ENCODE data around the gene MAP1A. TPM values are rescaled to one million over a fixed set of nuclear protein-coding genes. Genes with fewer than 3 reads are reported as not detected.
A peak's percentile ranks its signal among the peaks of the same experiment; 100 is the strongest.

MAP1A gene
- 28.3 TPM for polyA plus RNA-seq (ENCODE audit: insufficient read length)

GRCh38 chr15:43517354-43518196 is at the start of gene MAP1A:
MAP1A (plus strand) TSS chr15:43517608; CDS start chr15:43521474, 3,866 bp downstream.
- DNase-seq (ENCODE audit: low read depth): no peak

DNA sequence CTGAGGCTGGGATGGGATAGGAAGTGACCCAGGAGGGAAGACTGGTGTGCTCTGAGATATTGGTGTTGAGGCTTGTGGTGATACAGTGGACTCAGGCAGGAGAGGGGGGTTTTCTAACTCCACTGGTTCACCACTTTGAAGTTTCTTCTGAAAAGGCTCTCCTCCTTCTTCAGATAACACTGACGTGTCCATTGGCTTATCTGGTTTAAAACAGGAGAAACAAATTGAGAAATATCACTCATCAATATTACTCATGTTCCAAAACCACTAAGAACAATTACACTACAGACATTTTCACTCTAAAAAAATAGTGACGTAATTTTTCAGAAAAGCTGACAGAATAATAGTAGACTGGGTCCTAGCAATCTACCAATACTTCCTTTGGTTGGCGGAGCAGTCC is 47.5 kb upstream of the MAP1A start:
- no peak for DNase-seq (ENCODE audit: low read depth)

- DNase-seq (ENCODE audit: low read depth): no peak
Measured at GRCh38 chr15:43471975-43472374, 45.4 kb upstream of the MAP1A start.

- DNase-seq (ENCODE audit: low read depth): no peak
Measured at GRCh38 chr15:43473885-43474284, 43.5 kb upstream of the MAP1A start.

DNA sequence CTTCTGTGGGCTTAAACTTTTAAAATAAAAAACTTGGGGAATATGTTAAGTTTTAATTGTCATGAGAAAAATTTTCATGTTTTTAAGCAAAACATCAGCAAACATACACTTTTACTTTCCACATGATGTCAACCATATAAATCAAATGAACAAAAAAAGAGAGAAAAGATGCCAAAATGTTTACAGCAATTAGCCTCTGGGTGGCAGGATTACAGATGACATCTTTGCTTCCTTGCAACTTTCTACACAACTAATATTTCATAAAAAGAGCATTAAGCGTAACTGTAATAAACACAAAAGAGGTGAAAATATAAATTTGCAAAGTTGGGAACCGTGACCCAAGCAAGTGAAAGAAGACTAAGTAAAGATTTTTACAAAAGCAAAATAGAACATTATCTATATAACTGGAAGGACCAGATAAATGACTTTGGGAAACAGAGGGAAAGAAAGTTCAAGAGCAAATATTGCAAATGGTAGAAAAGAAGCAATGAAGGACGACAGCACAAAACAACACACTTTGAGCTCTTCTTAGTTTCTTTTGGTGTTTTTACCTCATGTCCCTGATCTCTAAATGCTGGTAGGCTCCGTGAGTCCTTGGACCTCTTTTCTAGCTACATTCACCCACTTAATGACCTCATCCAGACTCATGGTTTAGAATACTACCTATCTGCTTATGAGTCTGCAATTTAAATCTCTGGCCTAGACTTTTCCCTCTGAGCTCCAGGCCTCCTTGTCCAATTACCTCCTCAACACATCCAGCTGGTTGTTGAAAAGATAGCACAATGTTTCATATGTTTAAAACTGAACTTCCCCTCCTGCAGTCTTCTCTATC is 33.9 kb upstream of the MAP1A start:
- DNase-seq (ENCODE audit: low read depth): peak; percentile 20

DNA sequence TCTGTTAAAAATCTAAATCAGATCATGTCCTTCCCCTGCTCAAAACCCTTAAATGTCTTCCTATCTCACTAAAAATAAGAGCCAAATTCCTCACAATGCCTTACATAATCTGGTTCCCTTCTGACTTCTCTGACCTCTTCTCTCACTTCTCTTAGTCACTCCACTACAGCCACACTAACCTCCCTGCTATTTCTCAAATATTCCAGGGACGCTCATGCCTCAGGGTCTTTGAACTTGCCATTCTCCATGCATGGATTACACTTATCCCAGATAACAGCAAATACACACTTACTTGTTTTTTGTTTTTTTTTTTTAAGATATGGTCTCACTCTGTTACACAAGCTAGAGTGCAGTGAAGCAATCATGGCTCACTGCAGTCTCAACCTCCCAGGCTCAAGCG is 33.0 kb upstream of the MAP1A start:
- no peak for DNase-seq (ENCODE audit: low read depth)

DNA sequence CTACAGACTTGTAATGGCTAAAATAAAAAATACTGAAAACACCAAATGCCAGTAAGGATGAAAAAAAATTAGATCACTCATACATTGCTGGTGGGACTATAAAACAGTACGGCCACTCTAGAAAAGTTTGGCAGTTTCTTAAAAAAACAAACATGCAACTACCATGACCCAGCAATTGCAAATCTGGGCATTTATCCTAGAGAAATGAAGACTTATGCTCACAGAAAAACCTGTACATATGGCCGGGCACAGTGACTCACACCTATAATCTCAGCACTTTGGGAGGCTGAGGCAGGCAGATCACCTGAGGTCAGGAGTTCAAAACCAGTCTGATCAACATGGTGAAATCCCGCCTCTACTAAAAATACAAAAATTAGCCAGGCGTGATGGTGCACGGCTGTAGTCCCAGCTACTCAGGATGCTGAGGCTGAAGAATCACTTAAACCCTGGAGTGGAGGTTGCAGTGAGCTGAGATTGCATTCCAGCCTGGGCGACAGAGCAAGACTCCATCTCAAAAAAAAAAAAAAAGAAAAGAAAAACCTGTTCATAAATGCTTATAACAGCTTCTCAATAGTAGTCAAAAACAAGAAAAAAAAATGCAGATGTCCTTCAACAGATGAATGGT is 30.0 kb upstream of the MAP1A start:
- DNase-seq (ENCODE audit: low read depth): no peak

GRCh38 chr15:43488790-43489189 is 28.6 kb upstream of the MAP1A start:
- DNase-seq (ENCODE audit: low read depth): no peak

- no peak for DNase-seq (ENCODE audit: low read depth)
Measured at GRCh38 chr15:43489191-43489590, 28.2 kb upstream of the MAP1A start.

DNA sequence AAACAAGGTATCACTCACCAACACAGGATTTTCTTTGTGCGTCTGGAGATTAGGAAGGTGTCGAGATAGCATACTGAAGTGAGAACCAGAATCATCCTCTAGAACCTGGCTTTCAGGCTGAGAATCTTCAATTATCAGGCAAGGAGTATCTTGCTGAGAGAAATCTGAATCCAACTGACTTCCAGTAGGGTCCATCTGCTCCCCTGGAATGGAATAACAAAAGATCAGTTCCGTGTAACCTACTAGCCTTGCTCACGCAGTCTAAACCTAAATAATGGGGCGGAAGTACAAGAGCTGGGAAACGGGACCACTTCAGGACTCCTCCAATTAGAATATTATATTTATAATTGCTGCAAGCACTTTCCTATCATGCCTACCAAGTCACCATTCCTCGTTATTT is 25.1 kb upstream of the MAP1A start:
- DNase-seq (ENCODE audit: low read depth): no peak

DNA sequence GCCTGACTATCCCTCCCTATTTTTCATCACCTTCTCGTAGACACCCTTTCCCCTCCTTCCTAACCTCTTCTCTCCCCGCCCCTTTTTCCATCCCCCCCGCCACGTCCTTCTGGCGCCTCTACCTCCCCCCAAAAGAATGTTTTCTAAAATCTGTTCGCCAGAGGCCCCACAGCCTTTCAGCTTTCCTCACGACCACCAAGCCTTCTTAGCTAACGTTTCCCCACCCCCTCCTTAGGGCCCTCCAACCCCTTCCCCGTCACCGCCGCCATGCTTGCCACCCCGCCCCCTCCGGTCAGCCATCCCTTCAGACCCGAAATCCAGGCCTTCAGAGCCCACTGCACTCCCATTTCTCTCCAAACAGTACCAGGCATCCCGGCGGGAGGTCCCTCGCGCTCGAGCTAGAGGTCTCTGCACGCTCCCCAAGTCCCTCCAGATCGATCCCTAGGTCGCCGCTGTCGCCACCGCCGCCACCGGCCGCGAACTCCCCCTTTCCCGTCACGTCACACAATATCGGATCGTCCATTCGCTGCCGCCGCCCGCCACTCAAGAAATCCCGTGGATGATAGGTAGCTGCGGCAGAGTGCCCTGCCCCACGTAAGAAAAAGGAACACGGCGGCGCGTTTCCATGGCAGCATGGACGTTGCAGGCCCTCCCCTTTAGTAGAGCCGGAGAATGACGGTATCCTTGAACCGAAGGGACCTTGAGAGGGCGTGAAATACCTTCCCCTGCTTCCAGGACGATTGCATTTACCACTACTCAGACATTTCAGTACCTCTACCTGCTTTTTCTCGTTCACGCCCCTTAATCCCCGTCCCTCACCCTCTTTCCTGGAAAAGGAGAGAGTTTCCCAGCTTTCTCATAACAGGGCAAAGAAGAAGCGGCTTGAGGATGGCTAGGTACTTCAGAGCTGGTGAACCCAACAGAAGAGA is 24.5 kb upstream of the MAP1A start, which contains the start of gene TP53BP1:
Gene TP53BP1 (minus strand): TSS at position 484 of the 929 bp plus-strand sequence. CDS start 113 bp downstream, at position 371.
- peak; percentile 86 for DNase-seq (ENCODE audit: low read depth)

DNA sequence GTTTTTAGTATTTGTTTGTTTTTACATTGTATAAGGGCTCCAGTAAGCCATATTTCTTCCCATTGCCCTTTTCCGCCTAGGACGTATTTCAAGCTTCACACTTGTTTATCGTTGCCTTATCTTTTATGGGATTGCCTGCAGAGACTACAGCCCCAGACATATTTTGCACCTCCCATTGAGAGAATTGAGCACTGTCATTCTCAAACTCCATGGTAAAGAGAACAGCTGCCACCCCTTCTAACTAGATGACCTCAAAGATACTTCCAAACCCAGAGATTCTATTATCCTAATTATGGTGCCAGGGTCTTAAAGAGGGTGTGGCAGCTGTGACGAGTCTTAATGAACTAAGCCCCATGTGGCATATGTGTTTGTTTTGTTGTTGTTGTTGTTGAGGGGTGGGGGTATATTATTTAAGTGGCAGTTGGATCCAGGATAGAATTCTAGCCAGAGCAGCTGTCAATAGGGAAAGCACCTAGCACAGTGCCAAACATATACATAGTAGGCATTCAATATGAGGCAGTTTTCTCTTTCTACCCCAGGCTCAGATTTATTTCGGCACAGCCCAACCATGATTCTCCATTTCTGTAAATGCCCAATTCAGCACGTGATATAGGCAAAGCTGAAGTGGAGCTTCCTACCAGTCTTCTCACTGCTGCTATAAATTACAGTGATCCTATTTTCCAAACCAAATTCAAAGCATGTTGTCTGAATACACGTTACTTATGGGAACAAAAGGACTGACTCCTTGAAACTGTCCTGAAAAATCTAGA is 23.5 kb upstream of the MAP1A start:
- DNase-seq (ENCODE audit: low read depth): no peak

DNA sequence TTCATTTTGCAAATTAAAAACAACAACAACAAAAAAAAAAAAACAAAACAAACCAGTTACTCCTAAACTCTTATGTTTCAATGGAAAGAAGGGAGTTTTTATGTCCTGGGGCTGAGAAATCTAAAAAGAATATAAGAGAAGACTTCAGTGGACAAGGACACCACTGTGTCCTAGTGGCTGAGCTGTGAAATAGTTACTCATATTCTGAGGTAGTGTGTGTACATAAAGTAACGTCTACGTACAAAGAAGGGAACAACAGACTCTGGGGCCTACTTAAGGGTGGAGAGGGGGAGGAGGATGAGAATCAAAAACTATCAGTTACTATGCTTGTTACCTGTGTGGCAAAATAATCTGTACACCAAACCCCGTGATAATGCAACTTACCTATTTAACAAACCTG is 18.4 kb upstream of the MAP1A start:
- no peak for DNase-seq (ENCODE audit: low read depth)

GRCh38 chr15:43499635-43500034 is 17.8 kb upstream of the MAP1A start:
- DNase-seq (ENCODE audit: low read depth): no peak

DNA sequence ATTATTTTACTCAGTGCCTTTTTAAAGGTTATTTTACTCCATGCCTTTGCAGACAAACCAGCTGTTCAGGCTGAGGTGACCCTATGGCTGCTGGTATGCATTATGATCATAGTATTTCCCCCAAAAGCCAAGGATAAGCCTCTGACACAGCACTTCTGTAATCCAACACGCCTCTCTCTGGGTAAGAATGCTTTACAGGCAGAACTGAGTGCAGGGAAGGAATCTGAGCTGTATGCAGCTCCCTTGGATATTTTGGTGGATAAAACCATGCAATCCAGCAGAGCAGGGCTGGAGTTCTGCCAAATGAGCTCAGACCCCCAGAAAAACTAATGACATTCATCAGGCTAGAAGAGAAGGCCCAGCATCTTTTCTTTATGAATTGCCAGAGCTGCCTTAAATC is 11.7 kb upstream of the MAP1A start:
- no peak for DNase-seq (ENCODE audit: low read depth)

- DNase-seq (ENCODE audit: low read depth): no peak
Measured at GRCh38 chr15:43508421-43508820, 9.0 kb upstream of the MAP1A start.

GRCh38 chr15:43508991-43509659 is 8.3 kb upstream of the MAP1A start:
- DNase-seq (ENCODE audit: low read depth): no peak

DNA sequence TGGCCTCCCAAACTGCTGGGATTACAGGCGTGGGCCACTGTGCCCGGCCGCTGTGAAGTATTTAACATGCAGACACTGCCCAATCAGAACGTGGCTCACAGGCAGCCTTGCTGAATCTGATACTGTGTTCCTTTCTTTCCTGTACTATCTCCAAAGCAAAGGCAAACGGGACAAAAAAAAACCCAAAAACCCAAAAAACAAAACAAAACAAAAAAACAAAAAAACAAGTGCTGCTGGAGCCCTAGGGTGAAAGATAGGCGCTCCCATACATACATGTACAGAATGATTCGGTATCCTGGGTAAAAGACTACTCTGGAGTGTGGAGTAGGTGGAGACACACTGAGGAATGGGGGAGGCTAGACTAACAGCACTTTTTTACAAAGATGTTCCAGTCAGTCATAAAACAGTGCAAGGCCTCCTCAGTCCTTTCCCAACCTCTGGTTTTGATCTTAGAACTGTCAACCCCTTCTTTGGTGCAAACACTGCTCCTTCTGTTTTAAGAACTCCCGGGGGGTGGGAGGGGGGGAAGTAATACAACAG is 7.7 kb upstream of the MAP1A start:
- no peak for DNase-seq (ENCODE audit: low read depth)

GRCh38 chr15:43510200-43511011 is 7.0 kb upstream of the MAP1A start:
- peak; percentile 96 for DNase-seq (ENCODE audit: low read depth)
